Mucosa of stomach (tissue), 1 donor: ENCODE results near the gene MATN1.
"Not testable (repeated sequence)": the region's sequence is repeated elsewhere in the genome, so short reads cannot be mapped to it uniquely, and the experiment has no call there.

Experiments
- H3K27me3 ChIP-seq: one replicate; pipeline ENCODE4 v1.7.0; 2013; ENCODE audit warnings: mild to moderate bottlenecking, low read length; ENCODE audit not compliant: control insufficient read depth, insufficient read depth
- H3K36me3 ChIP-seq: one replicate; pipeline ENCODE4 v1.7.0; 2013; ENCODE audit warnings: low read length; ENCODE audit not compliant: control insufficient read depth, insufficient read depth
- H3K4me1 ChIP-seq: one replicate; pipeline ENCODE4 v1.7.0; 2013; ENCODE audit warnings: mild to moderate bottlenecking, low read length; ENCODE audit not compliant: control insufficient read depth, insufficient read depth
- H3K4me3 ChIP-seq: one replicate; pipeline ENCODE4 v1.7.0; 2013; ENCODE audit warnings: low read length
- H3K9ac ChIP-seq: one replicate; pipeline ENCODE4 v1.7.0; 2013; ENCODE audit warnings: mild to moderate bottlenecking, low read length, moderate library complexity
- H3K9me3 ChIP-seq: one replicate; pipeline ENCODE4 v1.7.0; 2013; ENCODE audit warnings: mild to moderate bottlenecking, low read length, moderate library complexity; ENCODE audit not compliant: control insufficient read depth
- donor health status: Pancreatic carcinoma.

The MATN1 gene

GRCh38 chr1:30723331-30723755 lies at the start of gene MATN1:
Gene MATN1 (minus strand): TSS chr1:30723585. CDS start chr1:30723551, 34 bp downstream.
- H3K4me3 ChIP-seq, result no peak within 1 kb of the TSS
- H3K36me3 ChIP-seq, result no peaks in the 10 kb centered on the region
- no peaks in the 10 kb centered on the region for H3K9me3 ChIP-seq
- H3K9ac ChIP-seq, result no peak within 1 kb of the TSS
- no peaks in the 10 kb centered on the region for H3K27me3 ChIP-seq
- H3K4me1 ChIP-seq, result peaks cover 18% of the 10 kb centered on the region

GRCh38 chr1:30771005-30771404 lies 47.6 kb upstream of the MATN1 start:
- Histone ChIP-seq H3K9ac (no peak overlapping the region), H3K9me3 (no peaks in the 10 kb centered on the region), H3K4me1 (no peaks in the 10 kb centered on the region), H3K36me3 (no peaks in the 10 kb centered on the region), H3K27me3 (no peaks in the 10 kb centered on the region), H3K4me3 (no peak overlapping the region)

GRCh38 chr1:30770150-30770549 lies 46.8 kb upstream of the MATN1 start:
- H3K4me3 ChIP-seq, result no peak overlapping the region
- H3K36me3 ChIP-seq, result no peaks in the 10 kb centered on the region
- no peaks in the 10 kb centered on the region for H3K9me3 ChIP-seq
- H3K4me1 ChIP-seq, result no peaks in the 10 kb centered on the region
- H3K9ac ChIP-seq, result no peak overlapping the region
- H3K27me3 ChIP-seq, result no peaks in the 10 kb centered on the region

- Histone ChIP-seq H3K4me1 (no peaks in the 10 kb centered on the region), H3K4me3 (no peak overlapping the region), H3K9ac (no peak overlapping the region), H3K36me3 (no peaks in the 10 kb centered on the region), H3K27me3 (no peaks in the 10 kb centered on the region), H3K9me3 (no peaks in the 10 kb centered on the region)
Observed at GRCh38 chr1:30768830-30769718, 45.7 kb upstream of the MATN1 start.

DNA sequence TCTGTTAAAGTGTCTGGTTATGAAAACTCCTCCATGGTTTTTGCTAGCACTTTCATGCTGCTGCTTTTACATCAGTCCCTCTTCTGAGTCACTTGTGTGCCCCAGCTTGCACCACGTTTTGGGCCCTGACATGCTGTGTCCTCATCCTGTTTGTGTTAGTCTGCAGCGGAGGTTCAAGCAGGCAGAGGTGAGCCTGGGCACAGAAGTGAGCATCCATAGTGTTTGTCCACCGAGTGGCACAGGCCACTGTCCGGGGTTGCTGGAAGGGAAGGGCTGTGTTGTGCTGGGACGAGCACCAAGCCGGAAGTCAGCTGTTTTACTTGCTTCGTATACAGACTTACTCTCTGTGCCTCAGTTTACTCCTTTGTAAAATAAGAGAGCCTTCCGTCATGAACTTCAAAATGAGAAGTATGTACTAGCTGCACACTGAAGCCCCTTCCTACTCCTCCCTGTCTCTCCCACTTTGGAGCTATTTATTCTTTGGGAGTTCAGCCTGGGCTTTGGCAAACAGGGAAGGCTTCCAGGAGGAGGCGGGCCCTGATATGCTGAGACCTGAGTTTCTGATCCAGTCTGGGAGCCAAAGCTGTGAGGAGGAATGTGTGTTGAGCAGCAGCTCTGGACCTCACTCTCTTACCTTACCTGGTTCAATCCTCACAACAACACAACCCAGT lies 44.9 kb upstream of the MATN1 start:
- Histone ChIP-seq H3K36me3 (no peaks in the 10 kb centered on the region), H3K9ac (no peak overlapping the region), H3K27me3 (no peaks in the 10 kb centered on the region), H3K4me1 (no peaks in the 10 kb centered on the region), H3K9me3 (no peaks in the 10 kb centered on the region), H3K4me3 (no peak overlapping the region)

- not testable (repeated sequence) for H3K4me3 ChIP-seq, H3K36me3 ChIP-seq, H3K9ac ChIP-seq, H3K4me1 ChIP-seq, H3K9me3 ChIP-seq, H3K27me3 ChIP-seq
Observed at GRCh38 chr1:30766948-30767347, 43.6 kb upstream of the MATN1 start.

DNA sequence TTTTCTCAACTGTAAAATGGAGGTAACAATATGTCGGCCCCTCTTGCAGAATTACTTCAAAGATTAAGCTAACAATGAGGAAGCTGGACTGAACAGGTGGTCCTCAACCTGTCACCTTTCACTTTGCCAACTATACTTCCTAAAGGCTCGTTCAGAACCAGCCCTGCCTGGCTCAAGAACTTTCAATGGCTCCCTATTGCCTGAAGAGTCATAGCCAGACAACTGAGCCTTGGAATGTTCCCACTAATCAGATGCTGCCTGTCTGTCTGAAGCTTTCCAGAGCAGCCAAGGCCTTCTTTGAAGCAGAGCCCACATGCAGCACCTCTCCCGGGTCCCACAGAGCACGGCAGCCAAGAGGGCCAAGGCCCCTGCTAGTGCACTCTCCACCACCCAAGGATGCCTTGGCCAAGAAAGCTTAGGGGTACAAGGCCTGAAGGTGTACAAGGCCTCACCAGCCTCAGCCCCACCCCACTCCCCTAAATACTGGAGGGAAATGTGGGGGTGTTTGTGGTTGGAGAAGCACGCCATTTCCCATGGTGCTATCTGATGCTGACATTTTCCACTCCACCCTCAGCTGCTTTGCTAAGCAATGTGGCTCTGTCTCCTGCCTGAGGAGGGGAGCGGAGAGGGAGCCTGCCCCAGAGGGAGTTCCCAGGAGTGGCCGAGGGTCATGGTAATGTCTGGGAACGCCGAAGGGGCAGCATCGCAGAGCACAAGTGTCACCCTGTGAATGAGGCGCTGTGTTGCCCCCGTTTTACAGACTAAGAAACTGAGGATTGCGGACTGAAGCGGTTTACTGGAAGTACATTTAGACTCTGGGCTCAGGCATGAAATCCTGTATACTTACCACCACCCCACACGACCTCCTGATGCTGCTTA lies 42.4 kb upstream of the MATN1 start:
- Histone ChIP-seq H3K9me3 (no peaks in the 10 kb centered on the region), H3K9ac (no peak overlapping the region), H3K36me3 (no peaks in the 10 kb centered on the region), H3K4me3 (no peak overlapping the region), H3K4me1 (no peaks in the 10 kb centered on the region), H3K27me3 (no peaks in the 10 kb centered on the region)

GRCh38 chr1:30764939-30765555 lies 41.7 kb upstream of the MATN1 start:
- Histone ChIP-seq H3K36me3 (no peaks in the 10 kb centered on the region), H3K9me3 (no peaks in the 10 kb centered on the region), H3K4me3 (no peak overlapping the region), H3K9ac (no peak overlapping the region), H3K4me1 (no peaks in the 10 kb centered on the region), H3K27me3 (no peaks in the 10 kb centered on the region)

DNA sequence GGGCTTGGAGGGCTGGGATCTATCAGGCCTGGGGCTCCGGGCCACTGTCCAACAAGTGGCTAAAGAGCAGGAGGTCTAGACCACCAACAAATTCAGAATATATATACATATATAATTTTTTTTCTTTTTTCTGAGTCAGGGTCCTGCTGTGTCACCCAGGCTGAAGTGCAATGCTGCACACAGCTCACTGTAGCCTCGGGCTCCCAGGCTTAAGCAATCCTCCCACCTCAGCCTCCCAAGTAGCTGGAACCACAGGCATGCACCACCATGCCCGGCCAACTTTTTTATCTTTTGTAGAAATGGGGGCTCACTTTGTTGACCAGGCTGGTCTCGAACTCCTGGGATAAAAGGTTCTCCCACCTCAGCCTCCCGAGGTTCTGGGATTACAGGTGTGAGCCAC lies 41.0 kb upstream of the MATN1 start:
- no peaks in the 10 kb centered on the region for H3K4me1 ChIP-seq
- H3K4me3 ChIP-seq, result no peak overlapping the region
- H3K9ac ChIP-seq, result no peak overlapping the region
- no peaks in the 10 kb centered on the region for H3K36me3 ChIP-seq
- H3K27me3 ChIP-seq, result no peaks in the 10 kb centered on the region
- no peaks in the 10 kb centered on the region for H3K9me3 ChIP-seq

DNA sequence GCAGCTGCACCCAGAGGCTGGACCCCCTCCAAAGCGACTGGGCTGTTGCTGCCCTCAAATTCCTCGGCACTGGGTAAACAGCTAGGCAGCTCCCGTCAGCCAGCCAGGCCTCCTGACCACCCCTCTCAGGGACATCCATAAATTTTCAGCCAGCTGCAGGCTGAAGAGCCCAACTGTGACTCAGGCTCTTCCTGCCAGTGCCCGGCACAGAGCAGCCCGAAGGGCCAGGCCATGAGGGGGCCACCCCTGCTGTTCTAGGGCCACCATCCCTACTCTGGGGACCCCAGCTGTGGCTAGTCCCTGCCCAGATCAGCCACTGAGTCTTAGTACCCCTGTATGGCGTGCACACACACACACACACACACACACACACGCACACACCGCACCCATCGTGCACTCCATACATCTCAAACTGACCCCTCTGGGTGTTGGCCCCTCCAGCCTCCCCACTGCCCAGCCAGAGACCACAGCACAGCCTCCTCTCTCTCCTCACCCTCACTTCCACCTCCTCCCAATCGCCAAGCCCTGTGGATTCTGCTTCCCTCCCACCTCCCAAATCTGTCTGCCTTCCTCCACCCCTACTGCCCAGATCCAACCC lies 40.4 kb upstream of the MATN1 start:
- no peak overlapping the region for H3K4me3 ChIP-seq
- no peaks in the 10 kb centered on the region for H3K4me1 ChIP-seq
- no peaks in the 10 kb centered on the region for H3K36me3 ChIP-seq
- H3K9me3 ChIP-seq, result no peaks in the 10 kb centered on the region
- H3K9ac ChIP-seq, result no peak overlapping the region
- no peaks in the 10 kb centered on the region for H3K27me3 ChIP-seq

DNA sequence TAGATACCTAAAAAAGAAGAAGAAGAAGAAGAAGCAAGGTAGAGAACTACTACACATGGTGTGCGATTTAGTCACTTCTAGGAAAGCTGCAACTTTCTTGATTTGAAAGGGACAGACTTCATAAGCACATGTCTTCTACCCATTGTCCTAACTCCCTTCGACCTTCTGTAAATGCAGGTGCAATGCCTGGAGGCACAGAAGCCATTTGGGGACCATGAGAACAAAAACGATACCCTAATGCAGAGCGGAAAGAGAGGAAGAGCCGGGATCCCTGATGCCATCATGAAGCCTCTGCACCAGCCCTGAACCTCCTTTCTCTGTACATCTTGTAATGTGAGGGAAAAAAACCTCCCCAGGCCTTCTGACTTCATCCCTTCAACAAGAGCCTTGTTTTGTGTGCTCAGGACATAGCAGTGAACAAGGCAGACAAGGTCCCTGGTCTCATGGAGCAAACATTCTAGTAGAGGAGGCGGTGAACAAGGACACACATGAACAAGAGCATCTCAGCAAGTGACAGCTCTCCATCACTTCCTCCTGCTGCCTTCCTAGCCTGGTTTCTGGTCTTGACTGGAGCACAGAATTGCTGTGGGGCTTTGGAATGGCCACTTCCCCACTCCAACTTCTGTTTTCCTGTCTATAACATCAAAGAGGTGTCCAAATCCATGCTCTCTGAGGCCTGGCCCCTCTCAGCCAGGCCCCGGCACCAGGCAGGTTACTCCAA lies 39.7 kb upstream of the MATN1 start:
- Histone ChIP-seq H3K27me3 (no peaks in the 10 kb centered on the region), H3K4me1 (no peaks in the 10 kb centered on the region), H3K4me3 (no peak overlapping the region), H3K9me3 (no peaks in the 10 kb centered on the region), H3K9ac (no peak overlapping the region), H3K36me3 (no peaks in the 10 kb centered on the region)
